Thyroid gland (tissue), 4 donors: ENCODE data around the gene MAP7D3.

Experiments
- POLR2A ChIP-seq, 2 donors: fragments of 450-650 bp; IDR thresholded peaks; one replicate each; pipeline ENCODE4 v1.6.1; 2017; ENCODE audit warnings: antibody characterized with exemption in 2 of 2, mild to moderate bottlenecking in 2 of 2, moderate library complexity in 1 of 2
- TF ChIP-seq, protein P1 (sequence below), 6 experiments: fragments of 200-600 bp in 3 of 6; fragments of 450-650 bp in 3 of 6; sonication (generic) in 3 of 6; IDR thresholded peaks; one replicate each; pipeline ENCODE4 v1.5.1; 2016 to 2019; ENCODE audit warnings: antibody characterized with exemption in 6 of 6, mild to moderate bottlenecking in 2 of 6, inconsistent platforms in 1 of 6, moderate library complexity in 1 of 6

- TF ChIP-seq, protein P1, sequence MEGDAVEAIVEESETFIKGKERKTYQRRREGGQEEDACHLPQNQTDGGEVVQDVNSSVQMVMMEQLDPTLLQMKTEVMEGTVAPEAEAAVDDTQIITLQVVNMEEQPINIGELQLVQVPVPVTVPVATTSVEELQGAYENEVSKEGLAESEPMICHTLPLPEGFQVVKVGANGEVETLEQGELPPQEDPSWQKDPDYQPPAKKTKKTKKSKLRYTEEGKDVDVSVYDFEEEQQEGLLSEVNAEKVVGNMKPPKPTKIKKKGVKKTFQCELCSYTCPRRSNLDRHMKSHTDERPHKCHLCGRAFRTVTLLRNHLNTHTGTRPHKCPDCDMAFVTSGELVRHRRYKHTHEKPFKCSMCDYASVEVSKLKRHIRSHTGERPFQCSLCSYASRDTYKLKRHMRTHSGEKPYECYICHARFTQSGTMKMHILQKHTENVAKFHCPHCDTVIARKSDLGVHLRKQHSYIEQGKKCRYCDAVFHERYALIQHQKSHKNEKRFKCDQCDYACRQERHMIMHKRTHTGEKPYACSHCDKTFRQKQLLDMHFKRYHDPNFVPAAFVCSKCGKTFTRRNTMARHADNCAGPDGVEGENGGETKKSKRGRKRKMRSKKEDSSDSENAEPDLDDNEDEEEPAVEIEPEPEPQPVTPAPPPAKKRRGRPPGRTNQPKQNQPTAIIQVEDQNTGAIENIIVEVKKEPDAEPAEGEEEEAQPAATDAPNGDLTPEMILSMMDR (IDR thresholded peaks at IDR 0.05), result no peak
- TF ChIP-seq POLR2A (IDR thresholded peaks at IDR 0.05), result no peak
Measured at GRCh38 chrX:136186023-136186413, 65.2 kb downstream of the MAP7D3 start.
